SK-N-SH treated with all-trans-retinoic acid at 6 μM for 48 hours (cell line): ENCODE results near the gene AIMP1.

Source experiments
- ATAC-seq: fragments of 200-7000 bp; cut with Tn5 transposase; 3 replicates; pipeline ENCODE4 v1.9.1; 2020; ENCODE audit warnings: mild to moderate bottlenecking, moderate library complexity
- ARNTL ChIP-seq: fragments of 450-650 bp; formaldehyde crosslinking; IDR thresholded peaks from 2 replicates; pipeline ENCODE4 v1.5.0; 2020; ENCODE audit warnings: low read depth, mild to moderate bottlenecking, moderate library complexity, borderline replicate concordance
- BACH2 ChIP-seq: fragments of 250-450 bp; sonication (Bioruptor Pico); IDR thresholded peaks from 2 replicates; pipeline ENCODE4 v1.9.0; 2021; ENCODE audit warnings: mild to moderate bottlenecking, borderline replicate concordance
- CREB5 ChIP-seq: fragments of 250-450 bp; sonication (Bioruptor Pico); IDR thresholded peaks from 2 replicates; pipeline ENCODE4 v1.5.1; 2020; ENCODE audit warnings: low read depth, mild to moderate bottlenecking, moderate library complexity
- CSDC2 ChIP-seq: fragments of 250-450 bp; sonication (Bioruptor Pico); IDR thresholded peaks from 2 replicates; pipeline ENCODE4 v1.5.0; 2020; ENCODE audit warnings: mild to moderate bottlenecking, moderate library complexity
- CSRNP3 ChIP-seq: fragments of 250-450 bp; sonication (Bioruptor Pico); IDR thresholded peaks from 2 replicates; pipeline ENCODE4 v1.5.1; 2021; ENCODE audit warnings: mild to moderate bottlenecking, moderate library complexity
- ESRRG ChIP-seq: fragments of 250-450 bp; sonication (Bioruptor Pico); IDR thresholded peaks from 2 replicates; pipeline ENCODE4 v1.6.1; 2021; ENCODE audit warnings: mild to moderate bottlenecking
- GLIS3 ChIP-seq: fragments of 250-450 bp; sonication (Bioruptor Pico); IDR thresholded peaks from 2 replicates; pipeline ENCODE4 v1.5.0; 2020; ENCODE audit warnings: mild to moderate bottlenecking, moderate library complexity
- ISL1 ChIP-seq: fragments of 250-450 bp; sonication (Bioruptor Pico); IDR thresholded peaks from 2 replicates; pipeline ENCODE4 v2.1.2; 2022; ENCODE audit warnings: mild to moderate bottlenecking, moderate library complexity
- OSR1 ChIP-seq: fragments of 250-450 bp; sonication (Bioruptor Pico); IDR thresholded peaks from 2 replicates; pipeline ENCODE4 v1.8.0; 2022; ENCODE audit warnings: moderate library complexity, mild to moderate bottlenecking, inconsistent platforms
- PATZ1 ChIP-seq: fragments of 250-450 bp; sonication (Bioruptor Pico); IDR thresholded peaks from 2 replicates; pipeline ENCODE4 v1.8.0; 2020; ENCODE audit warnings: mild to moderate bottlenecking, moderate library complexity, borderline replicate concordance
- POU6F1 ChIP-seq: fragments of 250-450 bp; sonication (Bioruptor Pico); IDR thresholded peaks from 2 replicates; pipeline ENCODE4 v1.8.0; 2021; ENCODE audit warnings: low read depth, mild to moderate bottlenecking, moderate library complexity, borderline replicate concordance
- PPARA ChIP-seq: fragments of 250-450 bp; sonication (Bioruptor Pico); IDR thresholded peaks from 2 replicates; pipeline ENCODE4 v1.5.0; 2020; ENCODE audit warnings: mild to moderate bottlenecking, borderline replicate concordance
- RARB ChIP-seq: fragments of 250-450 bp; sonication (Bioruptor Pico); IDR thresholded peaks from 2 replicates; pipeline ENCODE4 v1.8.0; 2021; ENCODE audit warnings: mild to moderate bottlenecking, moderate library complexity
- SNAI2 ChIP-seq: fragments of 250-450 bp; sonication (Bioruptor Pico); IDR thresholded peaks from 2 replicates; pipeline ENCODE4 v1.5.0; 2020; ENCODE audit warnings: mild to moderate bottlenecking, moderate library complexity
- TCF4 ChIP-seq: fragments of 250-450 bp; sonication (Bioruptor Pico); IDR thresholded peaks from 2 replicates; pipeline ENCODE4 v1.8.0; 2021; ENCODE audit warnings: mild to moderate bottlenecking, moderate library complexity, borderline replicate concordance
- TOX ChIP-seq: fragments of 250-450 bp; sonication (Bioruptor Pico); IDR thresholded peaks from 2 replicates; pipeline ENCODE4 v1.8.0; 2021; ENCODE audit warnings: mild to moderate bottlenecking, moderate library complexity, borderline replicate concordance
- TSHZ2 ChIP-seq: fragments of 250-450 bp; sonication (Bioruptor Pico); IDR thresholded peaks from 2 replicates; pipeline ENCODE4 v1.5.0; 2020; ENCODE audit warnings: mild to moderate bottlenecking, moderate library complexity
- ZC3H10 ChIP-seq: fragments of 250-450 bp; sonication (Bioruptor Pico); IDR thresholded peaks from 2 replicates; pipeline ENCODE4 v1.5.1; 2021; ENCODE audit warnings: mild to moderate bottlenecking, moderate library complexity
- ZFP3 ChIP-seq: fragments of 250-450 bp; sonication (Bioruptor Pico); IDR thresholded peaks from 2 replicates; pipeline ENCODE4 v1.5.0; 2020; ENCODE audit warnings: mild to moderate bottlenecking, moderate library complexity
- ZFP30 ChIP-seq: fragments of 450-650 bp; formaldehyde crosslinking; IDR thresholded peaks from 2 replicates; pipeline ENCODE4 v1.5.0; 2022; ENCODE audit warnings: mild to moderate bottlenecking, moderate library complexity
- ZNF565 ChIP-seq: fragments of 450-650 bp; formaldehyde crosslinking; conservative IDR thresholded peaks from 2 replicates; pipeline ENCODE4 v1.5.0; 2020; ENCODE audit warnings: low read depth, mild to moderate bottlenecking, moderate library complexity
- ZNF70 ChIP-seq: fragments of 450-650 bp; formaldehyde crosslinking; IDR thresholded peaks from 2 replicates; pipeline ENCODE4 v1.5.0; 2020; ENCODE audit warnings: mild to moderate bottlenecking, moderate library complexity
- ZNF8 ChIP-seq: fragments of 450-650 bp; formaldehyde crosslinking; IDR thresholded peaks from 2 replicates; pipeline ENCODE4 v1.5.0; 2020; ENCODE audit warnings: mild to moderate bottlenecking, moderate library complexity

AIMP1 gene

GRCh38 chr4:106273831-106274230 lies 42.5 kb upstream of the AIMP1 start:
- TF ChIP-seq CSDC2 (no peak), ZFP30 (no peak), CREB5 (no peak), ISL1 (CRISPR knock-in tag) (no peak), ZNF565 (no peak), ZC3H10 (CRISPR knock-in tag) (no peak), BACH2 (no peak), SNAI2 (CRISPR knock-in tag) (no peak), TSHZ2 (CRISPR knock-in tag) (no peak), ESRRG (CRISPR knock-in tag) (no peak), CSRNP3 (CRISPR knock-in tag) (no peak), RARB (CRISPR knock-in tag) (no peak), ZNF70 (CRISPR knock-in tag) (no peak), TCF4 (no peak), PPARA (no peak), OSR1 (CRISPR knock-in tag) (no peak), TOX (CRISPR knock-in tag) (no peak), ARNTL (CRISPR knock-in tag) (no peak)

GRCh38 chr4:106277140-106277675 lies 39.1 kb upstream of the AIMP1 start:
- TF ChIP-seq CSRNP3 (CRISPR knock-in tag) (no peak), CREB5 (no peak), TOX (CRISPR knock-in tag) (no peak), PATZ1 (CRISPR knock-in tag) (no peak), GLIS3 (no peak), ARNTL (CRISPR knock-in tag) (no peak), POU6F1 (CRISPR knock-in tag) (no peak), ESRRG (CRISPR knock-in tag) (no peak), RARB (CRISPR knock-in tag) (no peak), ZFP3 (CRISPR knock-in tag) (no peak), CSDC2 (no peak), SNAI2 (CRISPR knock-in tag) (no peak), ZNF8 (no peak), ZNF565 (no peak), TSHZ2 (CRISPR knock-in tag) (no peak), BACH2 (no peak), PPARA (no peak), OSR1 (CRISPR knock-in tag) (no peak), ZNF70 (CRISPR knock-in tag) (no peak)
- no peak for ATAC-seq

More at GRCh38 chr4:106273831-106274230, 42.5 kb upstream of the AIMP1 start:
- ATAC-seq = no peak
